Uterus (tissue), 2 donors: ENCODE data around the gene TSPY4.

Source experiments
- CTCF ChIP-seq, 4 experiments: fragments of 200-600 bp in 2 of 4; fragments of 450-650 bp in 2 of 4; sonication (generic) in 2 of 4; IDR thresholded peaks; one replicate each; pipeline ENCODE4 v1.5.1; 2016 to 2019; ENCODE audit warnings: antibody characterized with exemption in 4 of 4, mild to moderate bottlenecking in 2 of 4, moderate library complexity in 1 of 4
- POLR2A ChIP-seq, 2 donors: fragments of 450-650 bp; IDR thresholded peaks; one replicate each; pipeline ENCODE4 v1.6.1; 2016; ENCODE audit warnings: antibody characterized with exemption in 2 of 2, mild to moderate bottlenecking in 1 of 2, moderate library complexity in 1 of 2

GRCh38 chrY:9320996-9321395, 16.3 kb upstream of the TSPY4 start:
- no peak for TF ChIP-seq CTCF (IDR thresholded peaks at IDR 0.05)
- no peak for TF ChIP-seq POLR2A (IDR thresholded peaks at IDR 0.05)
